Measurements from ENCODE around the gene USO1. TPM values are rescaled to one million over a fixed set of nuclear protein-coding genes. Genes with fewer than 3 reads are reported as not detected.
"Not testable (repeated sequence)": the region's sequence is repeated elsewhere in the genome, so short reads cannot be mapped to it uniquely, and the experiment has no call there.

USO1 gene
- total RNA-seq, 3 donors from 2014 or later: 44.3 to 65.8 (median 55.9) TPM

- intact Hi-C loops (cut with DNase I, micrococcal nuclease): no loop called here
- no peaks in the 10 kb centered on the region for H3K9me3 ChIP-seq
- H3K36me3 ChIP-seq (ENCODE audit: low read depth): no peaks in the 10 kb centered on the region
- H3K4me3 ChIP-seq: no peak overlapping the region
- no peaks in the 10 kb centered on the region for H3K4me1 ChIP-seq (ENCODE audit: low read depth)
- DNase-seq: no peak
- TF ChIP-seq CTCF (IDR thresholded peaks at IDR 0.05): no peak
- ATAC-seq: no peak
These were observed 121.6 kb downstream of the USO1 start for GRCh38 chr4:75845992-75846391.

GRCh38 chr4:75848171-75848760, 123.9 kb downstream of the USO1 start:
- intact Hi-C loops (cut with DNase I, micrococcal nuclease); H3K36me3 ChIP-seq (ENCODE audit: low read depth); H3K4me1 ChIP-seq (ENCODE audit: low read depth); H3K4me3 ChIP-seq; H3K9me3 ChIP-seq: not testable (repeated sequence)
- peak; percentile 93 for ATAC-seq
- TF ChIP-seq CTCF (IDR thresholded peaks at IDR 0.05): peak; percentile 35
- DNase-seq: peak in 1 of 3 donors; percentile 18

- no peaks in the 10 kb centered on the region for H3K4me1 ChIP-seq (ENCODE audit: low read depth)
- no peak overlapping the region for H3K4me3 ChIP-seq
- ATAC-seq (no peak), DNase-seq (no peak)
- H3K36me3 ChIP-seq (ENCODE audit: low read depth): no peaks in the 10 kb centered on the region
- intact Hi-C loops (cut with DNase I, micrococcal nuclease): no loop called here
- TF ChIP-seq CTCF (IDR thresholded peaks at IDR 0.05): no peak
- no peaks in the 10 kb centered on the region for H3K9me3 ChIP-seq
These were observed 124.5 kb downstream of the USO1 start for GRCh38 chr4:75848891-75849290.

GRCh38 chr4:75849461-75849860, 125.1 kb downstream of the USO1 start:
- Histone ChIP-seq H3K4me1 (ENCODE audit: low read depth) (no peaks in the 10 kb centered on the region), H3K9me3 (no peaks in the 10 kb centered on the region), H3K36me3 (ENCODE audit: low read depth) (no peaks in the 10 kb centered on the region), H3K4me3 (no peak overlapping the region)
- intact Hi-C loops (cut with DNase I, micrococcal nuclease): no loop called here
- ATAC-seq (no peak), DNase-seq (no peak)
- no peak for TF ChIP-seq CTCF (IDR thresholded peaks at IDR 0.05)

- no peak for TF ChIP-seq CTCF (IDR thresholded peaks at IDR 0.05)
- intact Hi-C loops (cut with DNase I, micrococcal nuclease): no loop called here
- ATAC-seq: no peak
These were observed 134.3 kb downstream of the USO1 start for GRCh38 chr4:75858721-75859120.

GRCh38 chr4:75860606-75861005, 136.2 kb downstream of the USO1 start:
- Histone ChIP-seq H3K4me1 (ENCODE audit: low read depth) (no peaks in the 10 kb centered on the region), H3K4me3 (no peak overlapping the region), H3K9me3 (no peaks in the 10 kb centered on the region), H3K36me3 (ENCODE audit: low read depth) (no peaks in the 10 kb centered on the region)
- TF ChIP-seq CTCF (IDR thresholded peaks at IDR 0.05): no peak
- ATAC-seq (no peak), DNase-seq (no peak)
- intact Hi-C loops (cut with DNase I, micrococcal nuclease): no loop called here

More at GRCh38 chr4:75858721-75859120, 134.3 kb downstream of the USO1 start:
- Histone ChIP-seq H3K9me3 (no peaks in the 10 kb centered on the region), H3K4me3 (no peak overlapping the region), H3K4me1 (ENCODE audit: low read depth) (no peaks in the 10 kb centered on the region), H3K36me3 (ENCODE audit: low read depth) (no peaks in the 10 kb centered on the region)
- no peak for DNase-seq
